OCI-LY1 (cell line): ENCODE measurements around the gene UGGT1.
"Not testable (repeated sequence)": the region's sequence is repeated elsewhere in the genome, so short reads cannot be mapped to it uniquely, and the experiment has no call there.

ENCODE experiments used
- EZH2 ChIP-seq: fragments of 200-600 bp; sonication (generic), shearing (Covaris generic); IDR thresholded peaks from 2 replicates; pipeline ENCODE4 v1.8.0; 2017; ENCODE audit warnings: borderline replicate concordance, mixed run types, mild to moderate bottlenecking, antibody characterized with exemption, low read length, moderate library complexity, mixed read lengths
- TF ChIP-seq, protein P1 (sequence below): fragments of 200-600 bp; sonication (generic), shearing (Covaris generic); IDR thresholded peaks from 2 replicates; pipeline ENCODE4 v1.5.1; 2017; ENCODE audit warnings: mild to moderate bottlenecking, antibody characterized with exemption, low read length, moderate library complexity, mixed read lengths

DNA sequence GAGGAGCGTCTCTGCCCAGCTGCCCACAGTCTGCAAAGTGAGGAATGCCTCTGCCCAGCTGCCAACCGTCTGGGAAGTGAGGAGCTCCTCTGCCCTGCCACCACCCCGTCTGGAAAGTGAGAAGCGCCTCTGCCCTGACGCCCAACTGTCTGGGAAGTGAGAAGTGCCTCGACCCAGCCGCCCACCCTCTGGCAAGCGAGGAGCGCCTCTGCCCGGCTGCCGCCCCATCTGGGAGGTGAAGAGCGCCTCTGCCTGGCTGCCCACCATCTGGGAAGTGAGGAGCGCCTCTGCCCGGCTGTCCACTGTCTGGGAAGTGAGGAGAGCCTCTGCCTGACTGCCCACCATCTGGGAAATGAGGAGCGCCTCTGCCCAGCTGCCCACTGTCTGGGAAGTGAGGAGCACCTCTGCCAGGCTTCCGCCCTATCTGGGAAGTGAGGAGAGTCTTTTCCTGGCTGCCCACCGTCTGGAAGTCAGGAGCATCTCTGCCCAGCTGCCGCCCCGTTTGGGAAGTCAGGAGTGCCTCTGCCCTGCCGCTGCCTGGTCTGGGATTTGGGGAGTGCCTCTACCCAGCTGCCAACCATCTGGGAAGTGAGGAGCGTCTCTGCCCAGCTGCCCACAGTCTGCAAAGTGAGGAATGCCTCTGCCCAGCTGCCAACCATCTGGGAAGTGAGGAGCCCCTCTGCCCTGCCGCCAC, 117.8 kb downstream of the UGGT1 start:
- TF ChIP-seq, protein P1, sequence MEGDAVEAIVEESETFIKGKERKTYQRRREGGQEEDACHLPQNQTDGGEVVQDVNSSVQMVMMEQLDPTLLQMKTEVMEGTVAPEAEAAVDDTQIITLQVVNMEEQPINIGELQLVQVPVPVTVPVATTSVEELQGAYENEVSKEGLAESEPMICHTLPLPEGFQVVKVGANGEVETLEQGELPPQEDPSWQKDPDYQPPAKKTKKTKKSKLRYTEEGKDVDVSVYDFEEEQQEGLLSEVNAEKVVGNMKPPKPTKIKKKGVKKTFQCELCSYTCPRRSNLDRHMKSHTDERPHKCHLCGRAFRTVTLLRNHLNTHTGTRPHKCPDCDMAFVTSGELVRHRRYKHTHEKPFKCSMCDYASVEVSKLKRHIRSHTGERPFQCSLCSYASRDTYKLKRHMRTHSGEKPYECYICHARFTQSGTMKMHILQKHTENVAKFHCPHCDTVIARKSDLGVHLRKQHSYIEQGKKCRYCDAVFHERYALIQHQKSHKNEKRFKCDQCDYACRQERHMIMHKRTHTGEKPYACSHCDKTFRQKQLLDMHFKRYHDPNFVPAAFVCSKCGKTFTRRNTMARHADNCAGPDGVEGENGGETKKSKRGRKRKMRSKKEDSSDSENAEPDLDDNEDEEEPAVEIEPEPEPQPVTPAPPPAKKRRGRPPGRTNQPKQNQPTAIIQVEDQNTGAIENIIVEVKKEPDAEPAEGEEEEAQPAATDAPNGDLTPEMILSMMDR, result not testable (repeated sequence)
- not testable (repeated sequence) for TF ChIP-seq EZH2
